Measurements from ENCODE around the gene TMEM272. TPM values are rescaled to one million over a fixed set of nuclear protein-coding genes. Genes with fewer than 3 reads are reported as not detected.

Gene TMEM272
- total RNA-seq, 1 experiment from 2014 or later = 0.07 TPM

- ATAC-seq (no peak), DNase-seq (no peak)
- no peaks in the 10 kb centered on the region for H3K9me2 ChIP-seq (replicated peaks; ENCODE audit: low read length)
- BruUV-seq (replicated peaks) = no TSS peak
- TF ChIP-seq CTCF (conservative IDR thresholded peaks at IDR 0.05; ENCODE audit: low read depth, low read length) = no peak
- TF ChIP-seq EZH2phosphoT487 (IDR thresholded peaks at IDR 0.05; ENCODE audit: borderline replicate concordance, low read length) = no peak
- no peak for TF ChIP-seq EZH2 (IDR thresholded peaks at IDR 0.05; ENCODE audit: low read length, unreplicated experiment)
- no peaks in the 10 kb centered on the region for H4K20me1 ChIP-seq (ENCODE audit: low read length)
- no peak overlapping the region for H3K4me2 ChIP-seq (ENCODE audit: low read length)
- no peaks in the 10 kb centered on the region for H3K9me3 ChIP-seq (ENCODE audit: low read length)
- H2AFZ ChIP-seq (ENCODE audit: low read length) = no peak overlapping the region
- H3K36me3 ChIP-seq (ENCODE audit: low read depth, low read length) = no peaks in the 10 kb centered on the region
- H3K4me3 ChIP-seq (ENCODE audit: low read length) = no peak overlapping the region
- CTCF ChIA-PET = no interaction called here
- no peaks in the 10 kb centered on the region for H3K79me2 ChIP-seq (ENCODE audit: low read length)
- intact Hi-C loops (cut with micrococcal nuclease) = no loop called here
- POLR2A ChIA-PET (ENCODE audit: unreplicated experiment) = no interaction called here
- no peak overlapping the region for H3K27ac ChIP-seq (ENCODE audit: low read length)
- no peaks in the 10 kb centered on the region for H3F3A ChIP-seq (ENCODE audit: low read length, unreplicated experiment)
- H3K4me1 ChIP-seq (ENCODE audit: insufficient read depth, low read length) = no peaks in the 10 kb centered on the region
- H3K27me3 ChIP-seq (ENCODE audit: low read length) = no peaks in the 10 kb centered on the region
- H3K9ac ChIP-seq (ENCODE audit: low read length) = no peak overlapping the region
Measured at GRCh38 chr13:51873117-51873798, 28.3 kb upstream of the TMEM272 start.

GRCh38 chr13:51870616-51871015 is 25.6 kb upstream of the TMEM272 start:
- no peak for TF ChIP-seq EZH2phosphoT487 (IDR thresholded peaks at IDR 0.05; ENCODE audit: borderline replicate concordance, low read length)
- TF ChIP-seq CTCF (conservative IDR thresholded peaks at IDR 0.05; ENCODE audit: low read depth, low read length) = no peak
- no peak for TF ChIP-seq EZH2 (IDR thresholded peaks at IDR 0.05; ENCODE audit: low read length, unreplicated experiment)
- no peaks in the 10 kb centered on the region for H3K36me3 ChIP-seq (ENCODE audit: low read depth, low read length)
- no peaks in the 10 kb centered on the region for H3K9me3 ChIP-seq (ENCODE audit: low read length)
- H3K27me3 ChIP-seq (ENCODE audit: low read length) = no peaks in the 10 kb centered on the region
- H3K9me2 ChIP-seq (replicated peaks; ENCODE audit: low read length) = no peaks in the 10 kb centered on the region
- no peak overlapping the region for H3K9ac ChIP-seq (ENCODE audit: low read length)
- no TSS peak for BruUV-seq (replicated peaks)
- H4K20me1 ChIP-seq (ENCODE audit: low read length) = no peaks in the 10 kb centered on the region
- ChIA-PET POLR2A (ENCODE audit: unreplicated experiment) (no interaction called here), CTCF (no interaction called here)
- no peak overlapping the region for H2AFZ ChIP-seq (ENCODE audit: low read length)
- intact Hi-C loops (cut with micrococcal nuclease) = no loop called here
- no peaks in the 10 kb centered on the region for H3F3A ChIP-seq (ENCODE audit: low read length, unreplicated experiment)
- no peak for DNase-seq
- H3K79me2 ChIP-seq (ENCODE audit: low read length) = no peaks in the 10 kb centered on the region
- no peak overlapping the region for H3K27ac ChIP-seq (ENCODE audit: low read length)
- no peak overlapping the region for H3K4me2 ChIP-seq (ENCODE audit: low read length)
- ATAC-seq = no peak
- H3K4me1 ChIP-seq (ENCODE audit: insufficient read depth, low read length) = no peaks in the 10 kb centered on the region
- no peak overlapping the region for H3K4me3 ChIP-seq (ENCODE audit: low read length)

GRCh38 chr13:51869916-51870315 is 24.9 kb upstream of the TMEM272 start:
- Histone ChIP-seq H3F3A (ENCODE audit: low read length, unreplicated experiment) (no peaks in the 10 kb centered on the region), H3K79me2 (ENCODE audit: low read length) (no peaks in the 10 kb centered on the region), H3K4me2 (ENCODE audit: low read length) (no peak overlapping the region), H4K20me1 (ENCODE audit: low read length) (no peaks in the 10 kb centered on the region), H3K9me2 (replicated peaks; ENCODE audit: low read length) (no peaks in the 10 kb centered on the region), H3K4me3 (ENCODE audit: low read length) (no peak overlapping the region), H3K27me3 (ENCODE audit: low read length) (no peaks in the 10 kb centered on the region), H3K9ac (ENCODE audit: low read length) (no peak overlapping the region), H3K36me3 (ENCODE audit: low read depth, low read length) (no peaks in the 10 kb centered on the region), H2AFZ (ENCODE audit: low read length) (no peak overlapping the region), H3K9me3 (ENCODE audit: low read length) (no peaks in the 10 kb centered on the region), H3K27ac (ENCODE audit: low read length) (no peak overlapping the region), H3K4me1 (ENCODE audit: insufficient read depth, low read length) (no peaks in the 10 kb centered on the region)
- intact Hi-C loops (cut with micrococcal nuclease) = no loop called here
- BruUV-seq (replicated peaks) = no TSS peak
- DNase-seq (no peak), ATAC-seq (no peak)
- ChIA-PET POLR2A (ENCODE audit: unreplicated experiment) (no interaction called here), CTCF (no interaction called here)
- no peak for TF ChIP-seq CTCF (conservative IDR thresholded peaks at IDR 0.05; ENCODE audit: low read depth, low read length)

Data from PC-3 (cell line).